T-helper 2 cell treated with Interferon-gamma antibody and Interleukin-4, amounts not matched to agents 100 ng/mL and 5 ng/mL, for 36 hours (primary cell): ENCODE data around the gene CCDC80. TPM values are rescaled to one million over a fixed set of nuclear protein-coding genes. Genes with fewer than 3 reads are reported as not detected.
"Not testable (repeated sequence)": the region's sequence is repeated elsewhere in the genome, so short reads cannot be mapped to it uniquely, and the experiment has no call there.

Source experiments
- intact Hi-C: fragments of 100-400 bp; cut with micrococcal nuclease; formaldehyde crosslinking; loops from one replicate; pipeline ENCODE4 v1.15.1; 2023
- total RNA-seq: library from RNA; stranded (reverse); gene quantifications from 2 replicates; pipeline ENCODE4 v1.2.3, GENCODE V29; 2022

Gene CCDC80
- total RNA-seq, 1 donor from 2014 or later: not detected

DNA sequence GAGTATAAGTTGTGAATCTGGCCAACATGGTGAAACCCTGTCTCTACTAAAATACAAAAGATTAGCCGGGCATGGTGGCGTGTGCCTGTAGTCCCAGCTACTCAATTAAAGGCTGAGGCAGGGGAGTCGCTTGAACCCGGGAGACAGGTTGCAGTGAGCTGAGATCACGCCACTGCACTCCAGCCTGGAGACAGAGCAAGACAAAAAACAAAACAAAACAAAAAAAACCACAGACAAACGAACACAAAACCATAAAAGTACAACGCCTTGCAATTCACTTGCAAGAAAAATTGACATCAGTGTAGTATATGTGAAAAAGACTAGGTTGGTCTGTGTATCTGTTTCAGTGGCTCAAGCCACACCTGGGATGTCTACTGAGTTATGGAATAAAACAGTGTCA, 29.9 kb upstream of the CCDC80 start:
- intact Hi-C loops: loop anchor here (10.0 kb wide), 5 partner anchors 176 to 1126 kb away; partner anchors contain the start of genes ATP6V1A, BTLA, CD96 and NAA50

DNA sequence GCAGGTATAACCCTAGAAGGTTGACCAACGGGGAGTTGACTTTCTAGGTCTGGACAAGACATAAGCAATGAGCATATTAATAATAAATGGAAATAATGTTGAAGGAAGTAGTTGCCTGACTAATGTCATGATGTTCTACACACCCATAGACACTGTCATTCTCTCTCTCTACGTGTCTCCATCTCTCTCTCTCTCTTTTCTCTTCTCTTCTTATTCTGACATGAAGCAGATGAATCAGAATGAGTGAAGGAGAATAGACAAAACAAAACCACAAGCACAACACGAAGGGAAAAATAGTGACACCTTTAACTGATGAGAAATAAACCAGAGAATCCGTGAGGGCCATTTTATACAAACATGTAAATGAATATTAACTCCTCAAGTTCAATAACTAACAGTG, 26.7 kb upstream of the CCDC80 start:
- intact Hi-C loops: no loop called here

DNA sequence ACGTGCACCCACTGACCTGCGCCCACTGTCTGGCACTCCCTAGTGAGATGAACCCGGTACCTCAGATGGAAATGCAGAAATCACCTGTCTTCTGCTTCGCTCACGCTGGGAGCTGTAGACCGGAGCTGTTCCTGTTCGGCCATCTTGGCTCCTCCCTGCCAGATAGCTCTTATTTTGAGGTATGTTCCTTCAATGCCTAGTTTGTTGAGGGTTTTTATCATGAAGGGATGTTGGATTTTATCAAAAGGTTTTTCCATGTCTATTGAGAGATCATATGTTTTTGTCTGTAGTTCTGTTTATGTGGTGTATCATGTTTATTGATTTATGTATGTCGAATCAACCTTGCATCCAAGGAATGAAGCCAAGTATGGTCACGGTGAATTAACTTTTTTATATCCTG, 24.1 kb upstream of the CCDC80 start:
- intact Hi-C loops: not testable (repeated sequence)

DNA sequence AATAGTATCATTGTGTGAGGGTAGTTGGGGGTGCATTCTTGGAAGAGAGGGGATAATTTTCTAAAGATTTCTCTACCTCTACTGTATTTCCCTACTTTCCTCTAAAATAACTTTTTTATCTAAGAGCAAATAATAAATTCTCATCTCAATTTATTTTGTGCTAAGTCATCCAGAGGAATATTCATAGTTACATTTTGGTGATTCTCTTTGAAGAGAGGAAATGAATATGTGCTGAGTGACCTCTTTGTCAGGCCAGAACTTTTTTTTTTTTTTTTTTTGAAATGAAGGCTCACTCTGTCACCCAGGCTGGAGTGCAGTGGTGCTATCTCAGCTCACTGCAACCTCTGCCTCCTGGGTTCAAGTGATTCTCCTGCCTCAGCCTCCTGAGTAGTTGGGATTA, 15.1 kb upstream of the CCDC80 start:
- intact Hi-C loops: no loop called here

DNA sequence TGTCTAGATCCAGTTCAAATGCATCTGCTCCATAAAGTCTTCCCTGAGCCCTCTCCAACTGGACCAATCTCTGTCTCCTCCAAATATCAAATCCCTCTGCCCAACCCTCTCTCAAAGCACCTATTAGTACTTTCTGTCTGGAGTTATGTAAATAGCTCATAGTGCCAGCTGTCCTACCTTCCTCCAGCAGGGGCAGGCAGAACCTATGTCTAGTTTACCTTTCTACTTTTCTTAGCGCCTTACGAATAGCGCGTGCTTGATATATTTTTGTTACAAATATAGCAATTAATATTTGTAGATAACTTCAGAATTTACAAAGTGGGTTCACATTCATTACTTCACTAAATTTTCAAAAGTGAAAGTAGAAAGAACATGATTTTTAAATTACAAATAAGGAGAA, 14.0 kb upstream of the CCDC80 start:
- intact Hi-C loops: no loop called here

DNA sequence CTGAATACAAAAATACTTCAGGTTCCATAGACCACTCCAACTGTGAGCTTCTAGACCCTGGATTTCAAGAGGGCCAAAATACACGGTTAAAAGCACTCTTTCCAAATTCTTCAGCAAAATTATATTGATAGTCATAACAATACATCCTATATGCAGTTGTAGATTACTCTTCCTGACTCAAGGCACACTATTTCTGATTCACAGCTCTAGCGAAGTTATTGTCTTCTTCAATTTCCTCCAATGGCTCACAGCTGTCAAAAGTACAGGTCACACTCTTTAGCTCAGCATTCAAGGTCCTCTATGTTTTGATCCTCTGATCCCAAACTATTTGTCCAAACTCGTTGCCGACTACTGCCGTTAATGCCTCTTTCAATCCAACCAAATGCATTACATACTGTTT, 13.5 kb upstream of the CCDC80 start:
- intact Hi-C loops: no loop called here

DNA sequence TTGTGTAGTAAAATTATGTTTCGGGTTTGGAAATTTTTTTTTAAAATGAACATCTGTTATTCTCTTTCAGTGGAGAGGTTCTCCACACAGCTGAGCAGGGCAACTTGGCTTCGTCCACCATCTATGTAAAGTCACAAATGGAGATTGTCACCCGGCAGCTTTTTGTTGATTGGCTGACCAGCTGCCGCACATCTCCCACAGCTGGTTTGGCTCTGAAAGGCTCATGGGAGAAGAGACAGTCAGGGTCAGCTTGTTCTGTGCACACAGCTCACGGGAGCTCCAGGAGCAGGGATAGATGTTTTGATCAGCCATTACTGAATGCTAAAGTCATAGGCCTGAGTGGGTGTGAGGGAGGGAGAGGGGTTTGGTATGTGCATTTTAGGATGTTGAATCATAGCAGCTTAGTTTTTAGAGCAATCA, 12.9 kb upstream of the CCDC80 start:
- intact Hi-C loops: no loop called here

DNA sequence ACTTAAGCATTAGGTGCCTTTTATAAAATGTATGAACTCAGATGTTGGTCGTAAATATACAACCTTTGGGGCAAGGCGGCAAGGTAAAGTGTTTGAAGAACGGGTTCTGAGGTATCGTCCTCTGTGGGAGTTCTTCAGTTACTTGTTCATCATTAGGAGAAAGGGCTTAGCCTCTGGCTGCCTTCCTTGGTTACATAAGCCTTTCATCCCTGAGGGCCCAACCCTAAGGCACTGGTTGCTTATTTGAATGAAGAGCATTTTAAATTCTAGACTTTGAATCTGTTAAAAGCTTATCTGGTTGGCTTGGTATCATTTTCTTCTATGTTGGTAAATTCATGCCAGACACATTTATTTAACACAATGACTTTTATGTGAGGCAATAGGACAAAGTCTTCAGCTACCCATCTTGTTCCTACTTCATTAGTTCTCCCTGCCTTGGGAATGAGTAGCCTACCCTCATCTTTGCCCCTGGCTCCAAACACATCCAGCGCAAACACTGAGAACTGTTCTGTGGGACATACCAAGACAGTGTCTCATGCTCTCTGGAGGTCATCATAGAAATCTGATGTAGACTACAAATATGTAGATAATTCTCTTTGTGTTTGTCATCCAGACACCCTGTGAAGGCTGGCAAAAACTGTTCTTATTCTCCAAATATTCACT, 12.4 kb upstream of the CCDC80 start:
- intact Hi-C loops: no loop called here

DNA sequence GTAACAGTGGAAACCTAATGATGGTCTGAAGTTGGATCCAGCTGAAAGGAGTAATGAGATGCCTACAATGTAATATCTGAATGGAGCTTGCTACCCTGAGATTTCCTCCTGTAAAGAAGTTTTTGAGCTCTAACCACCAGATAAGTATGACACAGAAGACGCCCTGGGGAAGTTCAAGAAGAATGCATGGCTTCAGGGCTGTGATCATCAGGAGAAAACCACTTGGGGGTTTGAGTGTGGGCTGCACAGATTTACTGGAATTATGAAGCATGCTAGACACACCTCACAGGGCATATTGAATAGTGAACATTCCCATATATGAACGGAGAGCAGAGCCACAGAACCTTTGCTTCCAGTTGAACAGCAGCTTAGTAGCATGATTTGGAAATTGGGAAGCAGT, 10.6 kb upstream of the CCDC80 start:
- intact Hi-C loops: no loop called here

DNA sequence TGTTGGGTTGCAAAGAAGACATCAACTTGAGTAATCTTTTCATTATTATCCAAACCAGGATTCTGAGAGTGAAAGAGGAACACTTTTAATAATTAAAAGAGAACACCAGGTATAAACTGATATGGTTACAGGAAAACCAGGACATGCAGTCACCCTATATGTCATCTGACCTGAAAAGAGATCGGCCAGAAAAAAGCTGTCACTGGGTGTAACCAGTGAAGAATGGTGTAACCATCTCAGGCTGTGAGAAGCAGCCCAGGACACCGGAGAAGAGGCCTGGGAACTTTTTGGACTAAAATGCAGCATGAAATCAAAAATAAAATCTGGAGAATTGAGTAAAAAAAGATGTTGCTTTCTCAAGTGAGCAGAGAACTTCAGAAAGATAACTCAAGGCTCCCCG, 10.1 kb upstream of the CCDC80 start:
- intact Hi-C loops: no loop called here

DNA sequence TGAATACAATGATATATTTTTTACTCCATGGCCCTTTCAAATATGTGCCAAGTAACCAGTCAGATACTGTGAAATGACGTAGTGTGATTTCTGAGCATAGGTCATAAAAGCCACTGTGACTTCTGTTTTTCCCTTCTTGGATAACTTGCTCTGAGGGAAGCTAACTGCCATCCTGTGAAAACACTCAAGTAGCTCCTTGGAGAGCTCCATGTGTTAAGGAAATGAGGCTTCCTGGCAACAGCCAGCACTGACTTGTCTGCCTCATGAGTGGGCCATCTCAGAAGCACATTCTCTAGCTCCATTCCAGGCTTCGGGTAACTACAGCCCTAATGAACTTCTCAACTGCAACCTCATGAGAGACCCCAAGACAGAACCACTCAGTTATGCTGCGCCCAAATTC, 9.5 kb upstream of the CCDC80 start:
- intact Hi-C loops: no loop called here

DNA sequence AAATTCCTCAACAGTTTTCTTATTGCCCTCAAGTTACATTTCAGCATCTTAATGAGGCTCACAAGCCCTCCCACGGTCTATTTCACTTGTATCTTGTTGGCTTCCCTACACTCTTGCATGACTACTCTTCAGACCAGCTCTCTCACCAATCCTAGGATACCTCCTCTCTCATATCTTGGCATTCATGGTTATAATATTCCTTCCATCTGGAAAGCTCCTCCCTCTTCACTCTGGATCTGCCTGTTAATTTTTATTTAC, 8.5 kb upstream of the CCDC80 start:
- intact Hi-C loops: no loop called here

DNA sequence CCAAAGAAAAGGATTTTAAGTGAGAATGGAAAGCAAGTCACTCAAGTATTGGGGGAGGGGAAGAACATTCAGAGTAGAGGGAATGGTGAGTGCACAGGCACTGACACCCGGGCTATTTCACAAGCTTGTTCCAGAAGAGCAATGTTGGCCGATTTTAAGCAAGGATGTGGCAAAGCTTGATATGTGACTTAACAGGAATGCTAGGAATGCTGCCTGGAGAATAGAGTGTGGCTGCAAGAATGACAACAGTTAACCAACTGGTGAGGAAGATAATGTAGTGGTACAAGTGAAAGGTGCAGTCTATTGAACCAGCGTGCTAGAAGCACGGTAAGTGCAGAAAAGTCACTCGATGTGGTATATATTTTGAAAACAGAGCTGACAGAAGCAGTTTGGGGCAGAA, 6.2 kb upstream of the CCDC80 start:
- intact Hi-C loops: no loop called here

DNA sequence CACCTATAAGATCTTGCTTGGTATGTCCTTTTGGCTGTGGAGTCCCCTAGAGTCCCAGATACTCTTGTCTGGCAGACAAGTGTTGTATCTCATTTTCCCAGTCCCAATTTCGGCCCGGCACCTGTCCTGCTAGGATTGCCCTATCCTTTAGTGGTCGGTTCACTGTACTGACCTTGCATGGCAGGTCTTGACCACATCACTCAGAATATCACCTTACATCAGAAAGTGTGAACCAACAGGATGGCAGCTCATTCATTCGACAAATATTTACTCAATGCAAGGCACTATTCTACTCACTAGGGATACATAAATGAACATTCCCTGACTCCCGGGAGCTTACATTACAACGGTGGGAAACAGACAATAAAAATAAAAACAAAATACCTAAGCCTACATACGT, 5.7 kb upstream of the CCDC80 start:
- intact Hi-C loops: no loop called here

DNA sequence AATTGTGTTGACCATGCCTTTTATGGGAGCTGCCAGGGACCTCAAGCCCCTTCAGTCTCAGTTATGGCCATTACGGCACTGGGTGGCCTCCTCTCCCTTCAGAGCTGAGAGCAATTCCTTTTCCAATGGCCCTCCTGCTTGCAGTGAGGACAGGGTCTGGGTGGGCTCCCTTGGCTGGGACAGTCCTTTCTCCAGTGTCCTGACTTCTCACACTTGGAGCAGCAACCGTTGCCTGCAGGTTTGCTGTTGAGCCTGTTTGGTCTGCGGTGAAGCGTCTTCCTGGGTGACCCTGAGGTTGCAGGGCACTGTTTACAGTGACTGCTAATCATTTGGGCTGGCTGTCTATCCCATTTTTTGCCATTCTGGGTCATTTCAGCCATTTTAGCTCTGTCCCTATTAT, 3.5 kb upstream of the CCDC80 start:
- intact Hi-C loops: loop anchor here (5.0 kb wide), 1 partner anchor 393 kb away; no protein-coding TSS in a partner anchor

DNA sequence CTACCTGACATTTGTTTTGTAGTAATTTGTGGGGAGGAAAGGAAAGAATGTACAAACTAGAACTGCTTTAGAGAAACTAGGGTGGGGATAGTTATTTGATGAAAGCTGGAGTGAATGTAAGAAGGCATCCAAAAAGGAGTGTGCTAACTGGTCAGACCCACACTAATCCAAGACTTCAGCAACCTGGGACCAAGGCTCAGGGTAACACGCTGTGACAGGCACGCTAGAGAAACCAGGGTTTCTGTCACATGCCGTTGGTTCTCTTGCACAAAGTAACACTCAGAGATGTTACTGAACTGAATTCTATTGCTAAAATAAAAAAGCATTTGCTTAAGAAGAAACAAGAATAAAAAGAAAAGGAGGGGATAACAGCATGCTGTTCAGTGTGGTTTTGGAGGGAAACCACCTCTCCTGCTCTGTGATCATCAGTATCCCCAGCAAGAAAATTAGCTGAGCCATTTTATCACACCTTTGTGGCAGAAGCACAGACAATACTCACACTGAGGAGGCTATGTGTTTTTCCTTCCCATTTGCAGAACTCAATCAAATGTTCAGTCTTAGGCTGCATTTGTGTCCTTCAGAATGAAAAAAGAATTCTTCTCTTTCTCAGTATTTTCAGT, 2.8 kb upstream of the CCDC80 start:
- intact Hi-C loops: loop anchor here (1.0 to 5.0 kb wide), 8 partner anchors 33 to 645 kb away; no protein-coding TSS in a partner anchor

DNA sequence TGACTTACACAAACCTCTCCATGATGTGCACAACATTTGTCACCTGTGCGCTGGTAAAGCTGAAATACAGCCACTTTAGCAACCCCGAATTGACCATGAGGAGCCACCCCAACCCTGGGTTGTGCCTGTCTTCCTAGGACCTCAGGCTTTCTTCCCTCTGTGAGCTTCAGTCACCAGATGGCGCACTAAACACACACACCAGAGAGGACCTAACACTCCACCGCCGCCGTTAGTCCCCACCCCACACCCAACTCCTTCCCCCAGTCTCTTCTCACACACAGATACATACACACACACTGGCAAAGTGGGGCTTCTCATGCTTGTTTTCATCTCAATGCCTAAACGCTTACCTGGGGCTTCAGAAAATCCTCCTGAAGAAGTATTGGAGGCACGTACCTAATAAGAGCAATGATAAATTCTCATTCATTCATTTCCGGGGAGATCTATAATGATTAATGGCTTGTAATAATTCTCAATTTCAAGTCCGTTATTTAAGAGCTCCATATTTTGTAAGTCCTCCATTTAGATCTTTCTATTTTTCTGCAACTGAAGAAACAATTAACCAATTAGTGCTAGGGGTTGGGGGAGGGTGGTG, 2.1 kb upstream of the CCDC80 start:
- intact Hi-C loops: loop anchor here (1.0 to 5.0 kb wide), 8 partner anchors 33 to 645 kb away; no protein-coding TSS in a partner anchor

DNA sequence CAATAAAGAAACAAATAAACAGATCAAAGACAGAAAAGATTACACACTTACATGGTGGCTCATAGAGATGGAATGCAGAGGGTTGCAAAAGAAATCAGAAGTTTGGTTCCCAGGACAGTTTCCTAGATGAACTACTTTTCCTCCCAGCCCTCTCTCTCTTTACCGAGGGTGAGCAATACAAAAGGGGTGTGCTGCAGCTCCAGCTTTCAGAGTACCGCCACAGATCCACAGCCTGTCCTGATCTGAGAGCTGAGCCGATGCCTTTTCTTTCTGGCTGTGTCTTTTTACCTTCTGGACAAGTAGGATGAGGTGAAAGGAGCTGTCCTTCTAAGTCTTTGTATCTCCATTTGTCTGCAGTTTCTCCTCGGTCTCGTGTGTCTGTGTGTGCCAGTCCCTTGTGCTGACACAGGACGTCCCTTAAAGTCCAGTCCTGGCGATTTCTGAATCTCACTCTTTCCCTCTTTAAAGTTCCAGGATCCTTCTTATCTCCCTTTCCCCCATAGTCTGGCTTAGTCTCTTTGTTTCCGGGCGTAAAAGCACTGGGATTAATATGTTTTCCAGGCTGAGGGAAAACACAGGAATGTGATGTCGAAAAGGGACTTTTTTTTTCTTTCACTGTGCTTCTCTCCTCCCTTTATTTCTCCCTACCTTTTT, 540 bp downstream of the CCDC80 start:
- intact Hi-C loops: loop anchor here (5.0 kb wide), 1 partner anchor 397 kb away; no protein-coding TSS in a partner anchor

DNA sequence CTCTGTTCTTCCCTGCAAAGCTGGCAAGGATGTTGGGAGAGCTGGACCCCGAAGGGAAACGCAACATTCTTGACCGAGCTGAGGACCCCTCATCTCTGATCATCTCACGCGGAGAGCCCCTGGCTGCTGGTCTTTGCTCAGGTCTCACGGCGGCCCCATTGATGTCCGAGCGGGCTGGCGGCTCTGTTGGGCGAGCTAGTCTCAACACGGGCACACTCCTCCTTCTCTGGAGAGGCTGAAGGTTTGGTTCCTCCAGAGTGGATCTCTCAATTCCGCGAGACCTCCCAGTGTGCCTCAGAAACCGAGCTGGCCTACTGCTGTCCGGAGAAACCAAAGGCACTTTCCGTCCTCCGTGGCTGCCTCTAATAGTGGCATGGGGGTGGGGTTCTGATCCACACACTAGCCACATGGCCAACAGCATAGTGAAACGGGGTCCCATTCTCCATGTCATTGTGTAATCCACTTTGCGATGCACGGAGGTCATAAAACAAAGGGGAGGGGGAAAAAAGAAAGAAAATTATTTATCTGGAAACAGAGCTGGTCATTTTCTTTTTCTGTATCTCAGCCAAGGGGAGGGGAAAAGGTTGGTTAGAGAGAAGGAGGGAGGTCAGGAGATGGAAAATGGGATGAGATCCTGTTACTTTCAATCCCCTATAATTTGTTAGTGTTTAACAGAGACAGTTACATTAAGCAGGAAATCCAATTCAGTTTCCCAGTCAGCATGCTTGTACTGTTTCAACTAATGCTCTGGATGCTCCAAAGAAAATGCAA, 1.3 kb downstream of the CCDC80 start:
- intact Hi-C loops: loop anchor here (5.0 kb wide), 1 partner anchor 398 kb away; no protein-coding TSS in a partner anchor

DNA sequence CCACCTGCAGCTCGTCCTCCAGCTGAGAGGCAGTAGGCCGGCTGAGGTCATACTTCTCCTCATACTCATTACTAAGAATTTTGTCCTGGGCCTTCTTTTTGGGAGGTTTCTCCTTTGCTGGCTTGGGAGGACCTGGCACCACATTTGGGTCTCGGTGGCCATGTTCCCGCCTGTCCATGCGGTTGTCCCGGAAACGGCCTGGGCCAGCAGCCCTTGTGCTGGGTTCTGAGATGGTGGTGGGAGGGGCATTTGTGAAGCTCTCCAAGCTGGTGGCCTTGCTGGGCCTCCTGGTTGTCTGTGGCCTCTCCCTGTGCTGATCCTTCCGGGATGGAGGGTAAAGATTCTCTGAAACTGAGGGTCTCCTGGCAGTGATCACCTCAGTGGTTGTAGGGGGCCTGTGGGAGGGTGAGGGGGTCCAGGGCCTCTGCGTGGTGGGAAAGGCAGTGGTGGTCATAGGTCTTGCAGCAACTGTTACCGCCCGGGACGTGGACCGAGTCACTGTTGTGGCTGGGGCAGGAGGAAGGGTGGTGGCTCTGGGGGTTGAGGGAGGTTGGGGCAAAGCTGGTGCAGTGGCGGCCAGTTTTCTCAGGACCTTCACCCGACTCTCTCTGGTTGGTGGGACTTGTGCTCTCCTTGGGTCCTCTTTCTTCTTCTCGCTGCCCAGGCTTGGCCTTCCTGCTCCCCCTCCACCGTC, 2.5 kb downstream of the CCDC80 start:
- intact Hi-C loops: no loop called here

DNA sequence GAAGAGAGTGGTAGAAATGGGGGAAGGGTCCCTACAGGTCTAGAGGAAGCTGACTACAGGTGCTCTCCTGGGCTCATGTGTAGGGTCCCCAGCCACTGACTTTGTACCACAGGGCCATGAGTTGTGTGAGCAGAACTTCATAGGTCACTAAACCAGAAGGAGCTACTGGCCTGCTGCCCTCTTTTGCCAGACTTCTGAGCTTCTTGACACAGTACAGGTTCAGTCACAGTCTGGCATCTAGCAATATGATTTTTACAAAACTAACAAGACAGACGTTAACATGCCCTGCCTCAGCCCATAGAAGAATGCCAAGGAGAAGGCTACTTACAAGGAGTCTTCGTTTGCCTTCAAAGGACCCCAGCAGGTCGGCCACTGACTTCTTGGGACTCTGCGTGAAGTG, 3.2 kb downstream of the CCDC80 start:
- intact Hi-C loops: no loop called here
